ENCODE data around the gene SULT2B1. TPM values are rescaled to one million over a fixed set of nuclear protein-coding genes. Genes with fewer than 3 reads are reported as not detected.

The SULT2B1 gene
- total RNA-seq, 2 experiments from 2014 or later: not detected

- DNase-seq: no peak
- ChIA-PET POLR2A (no interaction called here), CTCF (no interaction called here)
- H3K4me1 ChIP-seq (ENCODE audit: insufficient read depth, low read length): no peaks in the 10 kb centered on the region
- TF ChIP-seq CTCF (IDR thresholded peaks at IDR 0.05): no peak
- H3K9me3 Mint-ChIP-seq: peaks cover 9% of the 10 kb centered on the region
- peaks cover 5% of the 10 kb centered on the region for H3K27me3 Mint-ChIP-seq
- no peak overlapping the region for H3K27ac Mint-ChIP-seq
- peaks cover 3% of the 10 kb centered on the region for H3K36me3 Mint-ChIP-seq (ENCODE audit: low read depth)
- no peak overlapping the region for H3K4me3 ChIP-seq (ENCODE audit: low read length)
- peaks cover 8 to 26% of the 10 kb centered on the region in 2 experiments for H3K9me3 ChIP-seq (ENCODE audit: control insufficient read depth in 1 of 2, insufficient read depth in 1 of 2, low read length in 2 of 2)
- intact Hi-C loops (cut with DNase I, micrococcal nuclease): no loop called here
- H3K36me3 ChIP-seq (ENCODE audit: insufficient read depth, low read length): no peaks in the 10 kb centered on the region
- no peaks in the 10 kb centered on the region for H3K4me1 Mint-ChIP-seq (ENCODE audit: low read depth)
- H3K27me3 ChIP-seq (ENCODE audit: control insufficient read depth in 1 of 2, insufficient read depth in 2 of 2, low read length in 2 of 2): peaks cover 0 to 3% of the 10 kb centered on the region in 2 experiments
- H3K27ac ChIP-seq (ENCODE audit: low read depth in 1 of 2, low read length in 2 of 2): no peak overlapping the region
- ATAC-seq (ENCODE audit: poor library complexity): no peak
- no peak overlapping the region for H3K4me3 Mint-ChIP-seq
Measured at GRCh38 chr19:48524221-48524620, 27.8 kb upstream of the SULT2B1 start.

- ATAC-seq (ENCODE audit: poor library complexity): no peak
- no peak for TF ChIP-seq CTCF (IDR thresholded peaks at IDR 0.05)
- peaks cover 0 to 4% of the 10 kb centered on the region in 2 experiments for H3K27me3 ChIP-seq (ENCODE audit: control insufficient read depth in 1 of 2, insufficient read depth in 2 of 2, low read length in 2 of 2)
- H3K9me3 ChIP-seq (ENCODE audit: control insufficient read depth in 1 of 2, insufficient read depth in 1 of 2, low read length in 2 of 2): peaks cover 10 to 31% of the 10 kb centered on the region in 2 experiments
- no peaks in the 10 kb centered on the region for H3K4me1 ChIP-seq (ENCODE audit: insufficient read depth, low read length)
- ChIA-PET POLR2A (no interaction called here), CTCF (no interaction called here)
- no peak overlapping the region for H3K27ac Mint-ChIP-seq
- H3K36me3 ChIP-seq (ENCODE audit: insufficient read depth, low read length): no peaks in the 10 kb centered on the region
- H3K4me3 Mint-ChIP-seq: no peak overlapping the region
- DNase-seq: no peak
- no peak overlapping the region for H3K27ac ChIP-seq (ENCODE audit: low read depth in 1 of 2, low read length in 2 of 2)
- no peak overlapping the region for H3K4me3 ChIP-seq (ENCODE audit: low read length)
- H3K4me1 Mint-ChIP-seq (ENCODE audit: low read depth): no peaks in the 10 kb centered on the region
- peaks cover 3% of the 10 kb centered on the region for H3K36me3 Mint-ChIP-seq (ENCODE audit: low read depth)
- H3K9me3 Mint-ChIP-seq: peaks cover 9% of the 10 kb centered on the region
- H3K27me3 Mint-ChIP-seq: peaks cover 5% of the 10 kb centered on the region
- intact Hi-C loops (cut with DNase I, micrococcal nuclease): loop anchor here in 1 of 2 experiments (1.0 kb wide), 1 partner anchor 25 kb away; no protein-coding TSS in a partner anchor
Measured at GRCh38 chr19:48524732-48525131, 27.2 kb upstream of the SULT2B1 start.

- H3K4me1 Mint-ChIP-seq (ENCODE audit: low read depth): no peaks in the 10 kb centered on the region
- peaks cover 0 to 7% of the 10 kb centered on the region in 2 experiments for H3K27me3 ChIP-seq (ENCODE audit: control insufficient read depth in 1 of 2, insufficient read depth in 2 of 2, low read length in 2 of 2)
- ChIA-PET CTCF (no interaction called here), POLR2A (no interaction called here)
- intact Hi-C loops (cut with DNase I, micrococcal nuclease): no loop called here
- ATAC-seq (ENCODE audit: poor library complexity): no peak
- no peak overlapping the region for H3K27ac Mint-ChIP-seq
- peaks cover 10 to 36% of the 10 kb centered on the region in 2 experiments for H3K9me3 ChIP-seq (ENCODE audit: control insufficient read depth in 1 of 2, insufficient read depth in 1 of 2, low read length in 2 of 2)
- H3K27ac ChIP-seq (ENCODE audit: low read depth in 1 of 2, low read length in 2 of 2): no peak overlapping the region
- no peaks in the 10 kb centered on the region for H3K36me3 ChIP-seq (ENCODE audit: insufficient read depth, low read length)
- no peak for DNase-seq
- no peak overlapping the region for H3K4me3 ChIP-seq (ENCODE audit: low read length)
- no peak for TF ChIP-seq CTCF (IDR thresholded peaks at IDR 0.05)
- no peaks in the 10 kb centered on the region for H3K4me1 ChIP-seq (ENCODE audit: insufficient read depth, low read length)
- peaks cover 5% of the 10 kb centered on the region for H3K27me3 Mint-ChIP-seq
- H3K36me3 Mint-ChIP-seq (ENCODE audit: low read depth): peaks cover 3% of the 10 kb centered on the region
- peaks cover 9% of the 10 kb centered on the region for H3K9me3 Mint-ChIP-seq
- no peak overlapping the region for H3K4me3 Mint-ChIP-seq
Measured at GRCh38 chr19:48529156-48529555, 22.8 kb upstream of the SULT2B1 start.
